HK-2 (cell line): Measurements from ENCODE around the gene GCDH.
A peak's percentile ranks its signal among the peaks of the same experiment; 100 is the strongest.
"Not testable (repeated sequence)": the region's sequence is repeated elsewhere in the genome, so short reads cannot be mapped to it uniquely, and the experiment has no call there.

Experiments used
- DNase-seq: peaks from one replicate; pipeline ENCODE4 v3.0.0-alpha.2; 2018; ENCODE audit not compliant: unreplicated experiment

The GCDH gene

GRCh38 chr19:12907166-12907565 is 16.2 kb downstream of the GCDH start:
- DNase-seq = no peak

GRCh38 chr19:12912571-12912970 is 21.6 kb downstream of the GCDH start:
- DNase-seq = no peak

- DNase-seq = no peak
Measured at GRCh38 chr19:12913011-12913561, 22.1 kb downstream of the GCDH start.

GRCh38 chr19:12913851-12914690 is 23.1 kb downstream of the GCDH start:
- DNase-seq = no peak

GRCh38 chr19:12915860-12916259 is 24.9 kb downstream of the GCDH start:
- not testable (repeated sequence) for DNase-seq

GRCh38 chr19:12918253-12918652 is 27.3 kb downstream of the GCDH start:
- DNase-seq = no peak

- DNase-seq = no peak
Measured at GRCh38 chr19:12921047-12921446, 30.1 kb downstream of the GCDH start.

GRCh38 chr19:12922959-12923358 is 32.0 kb downstream of the GCDH start:
- no peak for DNase-seq

- DNase-seq = no peak
Measured at GRCh38 chr19:12924621-12925310, 33.8 kb downstream of the GCDH start.

GRCh38 chr19:12930002-12930645 is 39.2 kb downstream of the GCDH start:
- no peak for DNase-seq

GRCh38 chr19:12932392-12933286 is 41.7 kb downstream of the GCDH start:
- no peak for DNase-seq

GRCh38 chr19:12933287-12934072 is 42.5 kb downstream of the GCDH start, which contains the start of gene FARSA:
Gene FARSA (minus strand): TSS chr19:12933711. CDS start chr19:12933696, 15 bp downstream.
- DNase-seq = peak; percentile 92

GRCh38 chr19:12935071-12935470 is 44.1 kb downstream of the GCDH start:
- no peak for DNase-seq

- no peak for DNase-seq
Measured at GRCh38 chr19:12936582-12936981, 45.6 kb downstream of the GCDH start.

- DNase-seq = peak; percentile 64
Measured at GRCh38 chr19:12937093-12937926, 46.4 kb downstream of the GCDH start.

GRCh38 chr19:12937927-12938778 is 47.2 kb downstream of the GCDH start, which contains the start of gene CALR:
Gene CALR (plus strand): TSS chr19:12938609. CDS start chr19:12938680, 71 bp downstream.
- DNase-seq = peak; percentile 100

GRCh38 chr19:12938779-12939601 is 48.0 kb downstream of the GCDH start:
- no peak for DNase-seq
